ENCODE data around the gene CRYBG1. TPM values are rescaled to one million over a fixed set of nuclear protein-coding genes. Genes with fewer than 3 reads are reported as not detected.
A peak's percentile ranks its signal among the peaks of the same experiment; 100 is the strongest.

CRYBG1 gene
- total RNA-seq, 1 donor: 105 TPM

DNA sequence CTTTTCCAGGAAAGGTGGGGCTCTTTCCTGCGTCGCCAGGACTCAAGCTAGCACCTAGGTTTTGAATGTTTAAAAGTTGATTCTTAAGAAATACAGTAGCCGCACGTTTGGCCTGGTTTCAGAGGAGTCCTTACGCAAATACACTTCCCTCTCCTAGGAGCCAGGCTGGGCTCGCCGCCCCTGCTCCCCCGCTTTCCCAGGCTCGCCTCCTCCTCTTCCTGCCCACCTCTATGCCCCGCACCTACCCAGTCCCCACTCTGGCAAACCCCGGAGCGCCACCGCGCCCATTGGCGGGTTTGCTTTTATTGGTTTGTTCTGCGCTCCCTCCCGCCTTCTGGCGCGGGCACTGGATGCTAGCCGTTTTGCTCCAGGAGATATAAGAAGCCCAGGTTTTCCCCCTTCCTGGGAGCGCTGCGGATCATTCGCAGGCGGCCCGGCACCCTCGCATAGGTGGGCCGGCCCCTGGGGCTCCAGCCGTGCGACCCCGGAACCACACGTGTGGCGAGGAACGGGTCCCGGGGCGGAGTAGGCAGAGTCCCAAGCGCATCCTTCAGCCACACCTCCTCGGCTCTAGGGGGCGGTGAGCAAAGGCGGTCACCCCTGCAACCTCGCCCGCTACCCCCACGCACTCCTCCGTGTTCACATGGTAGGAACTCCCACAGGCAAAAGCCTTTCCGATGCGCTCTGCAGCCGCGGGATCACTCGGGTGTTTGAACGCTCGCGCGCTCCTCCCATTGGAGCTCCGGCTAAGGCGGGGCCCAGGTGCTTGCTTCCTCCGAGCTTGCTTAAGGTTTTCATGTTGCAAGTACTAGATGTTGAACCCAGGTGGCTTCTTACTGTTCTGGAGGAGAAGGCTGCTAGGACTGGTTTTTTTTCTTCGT lies 149.8 kb downstream of the CRYBG1 start:
- TF ChIP-seq CTCF (IDR thresholded peaks at IDR 0.05; ENCODE audit: insufficient read depth, low read length): no peak

DNA sequence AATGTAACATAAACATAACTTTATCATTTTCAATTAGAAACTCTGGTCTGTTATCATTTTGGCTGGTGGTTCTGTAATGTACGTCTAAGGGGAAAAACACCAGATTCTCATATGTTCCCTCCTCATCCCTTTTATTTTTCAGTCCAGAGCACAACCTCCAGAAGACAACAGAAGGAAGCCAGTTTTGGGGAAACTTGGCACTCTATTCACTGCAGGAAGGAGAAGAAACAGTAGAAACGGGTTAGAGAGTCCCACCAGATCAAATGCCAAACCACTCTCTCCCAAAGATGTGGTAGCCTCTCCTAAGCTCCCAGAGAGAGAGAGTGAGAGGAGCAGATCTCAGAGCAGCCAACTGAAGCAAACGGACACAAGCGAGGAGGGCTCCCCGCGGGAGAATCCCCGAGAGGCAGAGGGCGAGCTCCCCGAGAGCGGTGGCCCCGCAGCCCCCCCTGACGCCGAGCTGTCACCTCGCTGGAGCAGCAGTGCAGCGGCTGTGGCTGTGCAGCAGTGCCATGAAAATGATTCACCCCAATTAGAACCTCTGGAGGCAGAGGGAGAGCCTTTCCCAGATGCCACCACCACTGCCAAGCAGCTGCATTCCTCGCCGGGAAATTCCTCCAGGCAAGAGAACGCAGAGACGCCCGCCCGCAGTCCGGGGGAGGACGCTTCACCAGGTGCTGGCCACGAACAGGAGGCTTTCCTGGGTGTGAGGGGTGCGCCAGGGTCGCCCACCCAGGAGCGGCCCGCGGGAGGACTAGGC lies 151.0 kb downstream of the CRYBG1 start:
- no peak for TF ChIP-seq CTCF (IDR thresholded peaks at IDR 0.05; ENCODE audit: insufficient read depth, low read length)
- peak; percentile 63 for DNase-seq (ENCODE audit: low read depth)

More for the DNA sequence above, 149.8 kb downstream of the CRYBG1 start:
- peak overlapping the region; percentile 64 for H3K4me3 ChIP-seq (ENCODE audit: low read depth, low read length)
- DNase-seq (ENCODE audit: low read depth): peak; percentile 33

DNA sequence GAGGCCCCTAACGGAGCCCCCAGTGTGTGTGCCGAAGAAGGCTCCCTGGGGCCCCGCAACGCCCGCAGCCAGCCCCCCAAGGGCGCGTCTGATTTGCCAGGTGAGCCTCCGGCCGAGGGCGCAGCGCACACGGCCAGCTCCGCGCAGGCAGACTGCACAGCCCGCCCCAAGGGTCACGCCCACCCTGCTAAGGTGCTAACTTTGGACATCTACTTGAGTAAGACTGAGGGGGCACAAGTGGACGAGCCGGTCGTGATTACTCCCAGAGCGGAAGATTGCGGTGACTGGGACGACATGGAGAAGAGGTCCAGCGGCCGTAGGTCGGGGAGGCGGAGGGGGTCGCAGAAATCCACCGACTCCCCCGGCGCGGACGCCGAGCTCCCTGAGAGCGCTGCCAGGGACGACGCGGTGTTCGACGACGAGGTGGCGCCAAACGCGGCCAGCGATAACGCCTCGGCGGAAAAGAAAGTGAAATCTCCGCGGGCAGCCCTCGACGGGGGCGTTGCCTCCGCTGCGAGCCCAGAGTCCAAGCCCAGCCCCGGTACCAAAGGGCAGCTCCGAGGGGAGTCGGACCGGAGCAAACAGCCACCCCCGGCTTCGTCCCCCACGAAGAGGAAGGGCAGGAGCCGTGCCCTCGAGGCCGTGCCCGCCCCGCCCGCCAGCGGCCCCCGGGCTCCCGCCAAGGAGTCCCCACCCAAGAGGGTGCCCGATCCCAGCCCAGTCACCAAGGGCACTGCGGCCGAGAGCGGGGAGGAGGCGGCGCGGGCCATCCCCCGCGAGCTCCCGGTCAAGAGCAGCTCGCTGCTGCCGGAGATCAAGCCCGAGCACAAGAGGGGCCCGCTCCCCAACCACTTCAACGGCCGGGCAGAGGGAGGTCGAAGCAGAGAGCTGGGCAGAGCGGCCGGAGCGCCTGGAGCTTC lies 151.8 kb downstream of the CRYBG1 start:
- H3K4me3 ChIP-seq (ENCODE audit: low read depth, low read length): peak overlapping the region; percentile 81
- DNase-seq (ENCODE audit: low read depth): peak; percentile 59
- peak; percentile 40 for TF ChIP-seq CTCF (IDR thresholded peaks at IDR 0.05; ENCODE audit: insufficient read depth, low read length)

More for the DNA sequence above, 151.0 kb downstream of the CRYBG1 start:
- peak overlapping the region; percentile 81 for H3K4me3 ChIP-seq (ENCODE audit: low read depth, low read length)

DNA sequence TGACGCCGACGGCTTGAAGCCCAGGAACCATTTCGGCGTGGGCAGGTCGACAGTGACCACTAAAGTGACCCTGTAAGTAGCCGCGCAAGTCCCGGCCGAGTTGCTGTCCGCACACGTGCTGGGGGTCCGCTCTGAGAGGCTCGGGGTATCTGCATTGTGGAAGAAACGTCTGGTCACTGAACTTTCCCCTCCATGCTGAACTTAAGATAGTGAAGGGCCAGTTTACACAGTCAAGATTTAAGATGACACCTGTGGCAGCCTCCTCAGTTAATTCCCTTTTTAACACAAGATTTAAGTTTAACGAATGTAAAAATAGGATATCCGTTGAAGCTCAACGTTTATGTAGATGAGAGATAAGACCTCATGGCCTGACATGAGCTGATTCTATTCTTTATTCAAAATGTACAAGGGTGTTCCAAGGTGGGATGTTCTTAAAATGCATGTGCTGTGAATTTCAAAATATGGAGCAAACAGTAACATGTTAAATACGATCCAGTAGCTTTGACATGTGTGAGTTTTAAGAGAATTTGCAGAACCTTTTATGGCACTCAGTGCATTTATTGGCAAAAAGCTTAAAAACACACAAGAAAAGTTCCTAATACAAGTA lies 152.6 kb downstream of the CRYBG1 start:
- peak; percentile 28 for DNase-seq (ENCODE audit: low read depth)
- no peak for TF ChIP-seq CTCF (IDR thresholded peaks at IDR 0.05; ENCODE audit: insufficient read depth, low read length)

GRCh38 chr6:106513808-106514582 lies 153.5 kb downstream of the CRYBG1 start:
- no peak for TF ChIP-seq CTCF (IDR thresholded peaks at IDR 0.05; ENCODE audit: insufficient read depth, low read length)
- DNase-seq (ENCODE audit: low read depth): peak; percentile 40
- peak overlapping the region; percentile 81 for H3K4me3 ChIP-seq (ENCODE audit: low read depth, low read length)

More for the DNA sequence above, 152.6 kb downstream of the CRYBG1 start:
- H3K4me3 ChIP-seq (ENCODE audit: low read depth, low read length): peak overlapping the region; percentile 81

Measured in fibroblast of the aortic adventitia (primary cell).